Measurements from ENCODE around the gene LRPPRC.

DNA sequence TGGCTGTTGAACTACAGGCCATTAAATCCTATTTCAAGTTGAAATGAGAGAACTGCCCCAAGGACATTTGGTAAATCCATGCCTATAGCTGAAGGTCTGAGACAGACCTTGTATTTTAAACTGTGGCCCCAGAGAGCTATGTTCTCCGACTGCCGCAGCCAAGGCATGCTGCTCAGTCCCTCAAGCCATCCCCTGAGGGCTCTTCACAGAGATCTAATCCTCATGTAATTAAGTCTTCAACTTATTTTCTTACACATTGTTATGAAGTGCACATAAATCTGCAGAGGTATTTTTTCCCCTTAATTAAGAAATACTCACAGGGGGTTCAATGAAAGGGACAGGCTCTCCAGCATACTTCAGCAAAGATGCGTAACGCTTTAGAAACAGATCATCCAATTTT, 106.4 kb downstream of the LRPPRC start:
- TF ChIP-seq EZH2 (IDR thresholded peaks at IDR 0.05; ENCODE audit: insufficient read depth, poor library complexity, severe bottlenecking) (no peak), EZH2phosphoT487 (IDR thresholded peaks at IDR 0.05; ENCODE audit: insufficient read depth, low read depth) (no peak)
